AG09309 (cell line): ENCODE results near the gene COL4A4.

Source experiments
- DNase-seq: peaks from one replicate; pipeline ENCODE4 v3.0.0-alpha.2; 2010; ENCODE audit warnings: low read depth
- H3K4me3 ChIP-seq: 2 replicates; pipeline ENCODE4 v1.5.1; 2011; ENCODE audit warnings: mild to moderate bottlenecking, low read depth, low read length, moderate library complexity; ENCODE audit not compliant: control insufficient read depth
- TF ChIP-seq, protein P1 (sequence below): IDR thresholded peaks from 2 replicates; pipeline ENCODE4 v1.5.1; 2011; ENCODE audit warnings: mild to moderate bottlenecking, low read depth, low read length, inconsistent platforms; ENCODE audit not compliant: insufficient read depth, control insufficient read depth; ENCODE audit errors: missing control alignments

The COL4A4 gene

DNA sequence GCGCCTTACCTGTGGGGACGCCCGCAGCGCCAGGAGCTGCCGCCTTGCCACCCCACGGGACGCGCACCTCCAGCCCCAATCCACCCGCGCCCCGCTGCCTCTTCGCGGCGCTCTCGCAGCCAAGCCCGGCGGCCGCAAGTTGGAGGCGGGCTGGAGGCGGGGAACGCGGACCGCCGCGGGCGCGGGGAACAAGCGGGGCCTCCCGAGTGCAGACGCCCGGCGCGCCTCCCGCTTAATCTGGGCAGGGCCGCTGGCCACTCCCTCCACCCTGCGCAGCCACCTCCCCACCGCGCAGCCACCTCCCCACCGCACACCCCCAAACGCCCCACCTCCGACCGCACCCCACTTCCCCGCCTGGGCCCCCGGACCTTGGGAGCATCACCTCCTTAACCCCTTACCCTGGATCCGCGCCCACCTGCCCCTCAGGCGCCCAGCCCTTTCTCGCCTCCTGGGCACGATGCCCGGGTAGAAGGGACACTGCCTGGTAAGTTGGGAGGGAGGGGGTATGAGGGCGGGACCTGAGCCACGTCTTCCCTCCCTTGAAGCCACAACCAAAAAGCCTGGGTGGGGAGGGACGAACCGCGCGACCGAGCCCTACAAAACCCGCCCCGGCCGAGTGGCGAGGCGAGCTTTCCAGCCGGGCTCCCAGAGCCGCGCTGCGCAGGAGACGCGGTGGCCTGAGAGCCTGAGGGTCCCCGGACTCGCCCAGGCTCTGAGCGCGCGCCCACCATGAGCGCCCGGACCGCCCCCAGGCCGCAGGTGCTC lies at the start of gene COL4A4, which contains the start of gene COL4A3:
COL4A4 (minus strand) TSS at position 208 of the 765 bp plus-strand sequence. CDS start 16,722 bp downstream, outside the sequence.
COL4A3 (plus strand) TSS at position 627 of the 765 bp plus-strand sequence; CDS start at position 730, 103 bp downstream.
- TF ChIP-seq, protein P1, sequence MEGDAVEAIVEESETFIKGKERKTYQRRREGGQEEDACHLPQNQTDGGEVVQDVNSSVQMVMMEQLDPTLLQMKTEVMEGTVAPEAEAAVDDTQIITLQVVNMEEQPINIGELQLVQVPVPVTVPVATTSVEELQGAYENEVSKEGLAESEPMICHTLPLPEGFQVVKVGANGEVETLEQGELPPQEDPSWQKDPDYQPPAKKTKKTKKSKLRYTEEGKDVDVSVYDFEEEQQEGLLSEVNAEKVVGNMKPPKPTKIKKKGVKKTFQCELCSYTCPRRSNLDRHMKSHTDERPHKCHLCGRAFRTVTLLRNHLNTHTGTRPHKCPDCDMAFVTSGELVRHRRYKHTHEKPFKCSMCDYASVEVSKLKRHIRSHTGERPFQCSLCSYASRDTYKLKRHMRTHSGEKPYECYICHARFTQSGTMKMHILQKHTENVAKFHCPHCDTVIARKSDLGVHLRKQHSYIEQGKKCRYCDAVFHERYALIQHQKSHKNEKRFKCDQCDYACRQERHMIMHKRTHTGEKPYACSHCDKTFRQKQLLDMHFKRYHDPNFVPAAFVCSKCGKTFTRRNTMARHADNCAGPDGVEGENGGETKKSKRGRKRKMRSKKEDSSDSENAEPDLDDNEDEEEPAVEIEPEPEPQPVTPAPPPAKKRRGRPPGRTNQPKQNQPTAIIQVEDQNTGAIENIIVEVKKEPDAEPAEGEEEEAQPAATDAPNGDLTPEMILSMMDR, result no peak
- no peak for DNase-seq
- H3K4me3 ChIP-seq, result peak within 1 kb of the TSS; percentile 46

DNA sequence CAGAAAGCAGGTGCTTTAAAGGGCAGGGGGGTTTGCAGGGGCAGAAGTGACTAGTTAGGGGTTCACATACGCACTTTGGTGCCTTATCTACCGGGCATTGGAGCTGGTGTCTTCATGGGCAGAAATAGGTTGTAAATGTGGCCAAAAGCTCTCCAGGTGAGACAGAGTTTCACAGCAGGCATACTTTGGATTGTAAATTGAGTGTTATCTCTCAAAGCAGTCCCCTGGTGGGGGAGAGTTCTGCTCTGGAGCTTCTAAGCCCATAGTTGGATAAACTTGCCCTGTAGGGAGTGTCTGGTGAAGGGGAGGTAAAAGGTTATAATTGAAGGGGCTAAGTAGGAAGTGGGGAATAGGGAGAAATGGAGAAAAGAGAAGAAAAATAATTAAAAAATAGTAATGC lies 43.6 kb upstream of the COL4A4 start:
- H3K4me3 ChIP-seq, result no peak overlapping the region
- DNase-seq, result no peak
- TF ChIP-seq, protein P1, result no peak

DNA sequence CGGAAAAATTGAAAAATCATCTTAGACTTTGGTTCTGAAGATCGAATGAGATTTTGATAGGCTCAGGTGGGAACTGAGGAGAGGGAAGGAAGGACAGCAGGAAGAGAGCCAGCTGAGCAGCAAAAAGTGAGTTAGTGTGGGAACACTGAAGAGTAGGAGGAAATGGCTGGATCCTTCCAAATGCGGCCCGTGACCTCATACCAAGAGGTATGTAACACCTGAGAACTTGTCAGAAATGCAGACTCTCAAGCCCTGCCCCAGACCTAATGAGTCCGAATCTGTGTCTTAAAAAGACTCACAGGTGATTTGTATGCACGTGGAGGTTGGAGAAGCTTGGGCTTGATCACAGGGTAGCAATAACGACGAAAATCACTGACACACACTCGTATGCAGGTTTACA lies 42.4 kb upstream of the COL4A4 start:
- DNase-seq, result no peak
- H3K4me3 ChIP-seq, result no peak overlapping the region
- TF ChIP-seq, protein P1, result no peak

DNA sequence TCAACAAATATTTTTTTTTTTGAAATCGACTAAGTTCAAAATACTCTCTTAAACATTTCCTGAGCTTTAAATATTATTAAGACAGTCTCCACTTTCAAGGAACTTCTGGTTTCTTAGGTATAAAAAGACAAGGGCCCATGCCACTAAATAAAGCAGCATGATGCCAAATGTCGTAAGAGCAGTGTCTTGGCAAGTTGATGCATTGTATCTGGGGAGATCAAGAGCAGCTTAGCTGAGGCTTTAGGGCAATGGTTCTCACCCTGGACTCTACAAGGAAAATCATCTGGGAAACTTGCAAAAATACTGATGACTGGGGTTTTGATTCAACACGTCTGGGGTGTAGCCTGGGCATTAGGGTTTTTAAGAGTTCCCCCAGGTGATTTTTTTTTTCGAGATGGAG lies 41.7 kb upstream of the COL4A4 start:
- TF ChIP-seq, protein P1, result no peak
- no peak overlapping the region for H3K4me3 ChIP-seq
- no peak for DNase-seq

DNA sequence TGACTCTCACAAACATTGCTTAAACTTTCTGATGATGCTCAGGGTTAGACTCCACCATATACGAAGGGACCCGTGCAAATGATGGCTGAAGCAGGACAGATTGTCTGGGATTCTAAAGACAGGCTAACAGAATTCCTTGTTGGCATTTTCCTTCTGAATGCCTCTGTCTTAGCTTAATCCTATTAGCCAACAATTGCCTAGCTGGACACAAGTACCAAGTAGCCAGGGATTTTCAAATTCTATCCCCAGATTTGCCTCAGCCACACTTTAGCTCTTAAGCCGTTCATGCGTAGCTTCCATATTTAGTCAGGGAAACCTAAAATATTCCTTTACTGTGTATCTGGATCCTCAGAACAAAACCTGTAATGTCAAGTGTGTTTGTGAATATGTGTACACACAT lies 40.4 kb upstream of the COL4A4 start:
- no peak for DNase-seq
- H3K4me3 ChIP-seq, result no peak overlapping the region
- TF ChIP-seq, protein P1, result no peak

DNA sequence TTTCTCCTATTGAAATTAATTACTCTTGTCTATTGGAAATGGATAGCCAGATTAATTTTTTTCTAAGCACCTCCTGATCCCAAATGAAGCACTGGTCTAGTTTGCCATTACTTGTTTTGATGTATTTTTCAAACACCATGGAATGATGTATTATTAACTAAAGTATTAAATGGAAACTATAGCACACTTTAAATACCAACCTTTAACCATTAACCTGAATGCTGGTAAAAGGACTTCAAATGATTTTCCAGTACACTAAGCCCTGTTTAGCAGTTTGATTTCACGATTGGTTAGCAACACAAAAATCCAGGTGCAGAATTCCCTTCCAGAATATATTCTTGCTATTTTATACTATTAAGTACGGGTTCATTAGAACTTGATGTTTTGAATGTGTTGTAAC lies 37.8 kb upstream of the COL4A4 start:
- H3K4me3 ChIP-seq, result no peak overlapping the region
- no peak for DNase-seq
- TF ChIP-seq, protein P1, result no peak
